H1 (cell line): Measurements from ENCODE around the gene C2orf92. TPM values are rescaled to one million over a fixed set of nuclear protein-coding genes. Genes with fewer than 3 reads are reported as not detected.

ENCODE experiments used
- CTCF ChIA-PET: fragments of 300-600 bp; sonication (Branson Sonifier 250); formaldehyde crosslinking; loops from one replicate; lab custom pipeline; 2021; ENCODE audit not compliant: partially characterized antibody; lab: Charles Lee
- POLR2A ChIA-PET: fragments of 300-600 bp; sonication (Branson Sonifier 250); formaldehyde crosslinking; loops from one replicate; lab custom pipeline; 2021; ENCODE audit warnings: inconsistent platforms; ENCODE audit not compliant: partially characterized antibody; lab: Charles Lee
- DNase-seq, 2 experiments: peaks; one replicate each; pipeline versions ENCODE4 v3.0.0 to v3.0.0-alpha.2; 2010 to 2022; ENCODE audit warnings: low spot score in 2 of 2, low read depth in 1 of 2, mixed read lengths in 1 of 2
- FAIRE-seq: peaks from 2 replicates; lab custom pipeline; 2011; peaks lifted over from hg19 to GRCh38; lab: Jason Lieb, UNC
- H2AFZ ChIP-seq: 2 replicates; pipeline ENCODE4 v1.8.1; 2012; ENCODE audit warnings: low read length, inconsistent platforms
- H2AK5ac ChIP-seq: 2 replicates; pipeline ENCODE4 v1.6.1; 2013; ENCODE audit warnings: low read depth, low read length
- H2BK120ac ChIP-seq: replicated peaks from 2 replicates; pipeline ENCODE3; 2013; ENCODE audit warnings: low read depth, low read length, inconsistent platforms
- H2BK12ac ChIP-seq: 2 replicates; pipeline ENCODE4 v1.6.1; 2013; ENCODE audit warnings: low read depth, low read length
- H2BK15ac ChIP-seq: 2 replicates; pipeline ENCODE4 v1.6.1; 2013; ENCODE audit warnings: low read length
- H2BK20ac ChIP-seq: 2 replicates; pipeline ENCODE4 v1.6.1; 2013; ENCODE audit warnings: low read length
- H2BK5ac ChIP-seq: 2 replicates; pipeline ENCODE4 v1.6.1; 2013; ENCODE audit warnings: low read depth, low read length
- H3K14ac ChIP-seq: 2 replicates; pipeline ENCODE4 v1.6.1; 2013; ENCODE audit warnings: inconsistent platforms; ENCODE audit not compliant: insufficient read length
- H3K18ac ChIP-seq: 2 replicates; pipeline ENCODE4 v1.6.1; 2013; ENCODE audit warnings: low read length; ENCODE audit errors: extremely low read depth
- H3K23ac ChIP-seq: 2 replicates; pipeline ENCODE4 v1.6.1; 2013; ENCODE audit warnings: inconsistent platforms; ENCODE audit not compliant: insufficient read length
- H3K23me2 ChIP-seq: 2 replicates; pipeline ENCODE4 v1.6.1; 2013; ENCODE audit warnings: low read depth, low read length
- H3K27ac ChIP-seq: 2 replicates; pipeline ENCODE4 v1.6.1; 2011; ENCODE audit warnings: low read depth, low read length, inconsistent platforms
- H3K27me3 ChIP-seq, 4 experiments: replicated peaks in 1 of 4; 1 replicate in 1 of 4; 2 replicates in 3 of 4; pipeline versions ENCODE4 v1.6.1 to v1.8.1; 2011 to 2013; ENCODE audit warnings: low read length in 3 of 4, mild to moderate bottlenecking in 3 of 4, inconsistent platforms in 2 of 4, mixed read lengths in 2 of 4, moderate library complexity in 1 of 4; ENCODE audit not compliant: control insufficient read depth in 3 of 4, insufficient read depth in 3 of 4; ENCODE audit errors: extremely low read depth in 1 of 4
- H3K36me3 ChIP-seq, 4 experiments: 2 replicates each; pipeline versions ENCODE4 v1.6.1 to v1.8.1; 2011 to 2013; ENCODE audit warnings: mild to moderate bottlenecking in 4 of 4, low read length in 3 of 4, moderate library complexity in 2 of 4, control low read depth in 1 of 4, inconsistent platforms in 1 of 4; ENCODE audit not compliant: insufficient read depth in 4 of 4, control insufficient read depth in 2 of 4
- H3K4ac ChIP-seq: replicated peaks from 2 replicates; pipeline ENCODE3; 2013; ENCODE audit warnings: low read length, low read depth, mixed read lengths, inconsistent platforms; ENCODE audit not compliant: insufficient read length
- H3K4me1 ChIP-seq, 4 experiments: replicated peaks in 1 of 4; 1 replicate in 1 of 4; 2 replicates in 3 of 4; pipeline versions ENCODE4 v1.6.1 to v1.8.1; 2011 to 2013; ENCODE audit warnings: low read length in 3 of 4, inconsistent platforms in 2 of 4, mixed read lengths in 1 of 4; ENCODE audit not compliant: insufficient read depth in 4 of 4, control insufficient read depth in 3 of 4
- H3K4me2 ChIP-seq, 2 experiments: 2 replicates each; pipeline versions ENCODE4 v1.6.1 to v1.8.1; 2011 to 2013; ENCODE audit warnings: low read depth in 2 of 2, low read length in 2 of 2, control low read depth in 1 of 2, inconsistent platforms in 1 of 2, mild to moderate bottlenecking in 1 of 2; ENCODE audit not compliant: insufficient read depth in 1 of 2
- H3K4me3 ChIP-seq, 4 experiments: fragments of 200-600, 300-600 bp in 1 of 4; sonication (generic), shearing (Covaris generic), sonication (Bioruptor Twin) in 1 of 4; 2 replicates each; pipeline versions ENCODE4 v1.5.1 to v1.8.1; 2011 to 2016; ENCODE audit warnings: low read length in 4 of 4, low read depth in 3 of 4, control low read depth in 2 of 4, inconsistent platforms in 2 of 4, mild to moderate bottlenecking in 2 of 4, mixed read lengths in 1 of 4, moderate library complexity in 1 of 4; ENCODE audit not compliant: insufficient read depth in 2 of 4; ENCODE audit errors: extremely low read depth in 1 of 4
- H3K56ac ChIP-seq: replicated peaks from 2 replicates; pipeline ENCODE3; 2013; ENCODE audit warnings: low read depth, mild to moderate bottlenecking, mixed read lengths, low read length, inconsistent platforms; ENCODE audit not compliant: insufficient read length
- H3K79me1 ChIP-seq: 2 replicates; pipeline ENCODE4 v1.6.1; 2013; ENCODE audit warnings: low read depth, low read length, control low read depth
- H3K79me2 ChIP-seq, 2 experiments: 2 replicates each; pipeline versions ENCODE4 v1.6.1 to v1.8.1; 2012 to 2013; ENCODE audit warnings: low read length in 2 of 2, mild to moderate bottlenecking in 2 of 2, inconsistent platforms in 1 of 2; ENCODE audit not compliant: insufficient read depth in 2 of 2, control insufficient read depth in 1 of 2
- H3K9ac ChIP-seq, 4 experiments: replicated peaks in 1 of 4; 1 replicate in 1 of 4; 2 replicates in 3 of 4; pipeline versions ENCODE4 v1.6.1 to v1.8.1; 2011 to 2013; ENCODE audit warnings: low read depth in 3 of 4, low read length in 3 of 4, control low read depth in 2 of 4, mild to moderate bottlenecking in 2 of 4, moderate library complexity in 2 of 4, inconsistent platforms in 1 of 4; ENCODE audit errors: extremely low read depth in 1 of 4
- H3K9me3 ChIP-seq, 2 experiments: 2 replicates each; pipeline versions ENCODE4 v1.6.1 to v1.8.1; 2012 to 2013; ENCODE audit warnings: mild to moderate bottlenecking in 2 of 2, moderate library complexity in 2 of 2, control low read depth in 1 of 2, inconsistent platforms in 1 of 2, low read depth in 1 of 2, low read length in 1 of 2, mixed read lengths in 1 of 2; ENCODE audit not compliant: insufficient read depth in 2 of 2
- H4K20me1 ChIP-seq, 2 experiments: replicated peaks in 1 of 2; 2 replicates each; pipeline versions ENCODE3 to v1.8.1; 2011 to 2013; ENCODE audit warnings: inconsistent platforms in 2 of 2, low read length in 2 of 2, mild to moderate bottlenecking in 1 of 2; ENCODE audit not compliant: insufficient read depth in 2 of 2, control insufficient read depth in 1 of 2
- H4K5ac ChIP-seq: 2 replicates; pipeline ENCODE4 v1.6.1; 2013; ENCODE audit warnings: low read length, low read depth, mixed read lengths, inconsistent platforms; ENCODE audit not compliant: insufficient read length
- H4K8ac ChIP-seq: 2 replicates; pipeline ENCODE4 v1.8.0; 2013; ENCODE audit warnings: mild to moderate bottlenecking, moderate library complexity, low read length, inconsistent platforms; ENCODE audit not compliant: insufficient read depth; ENCODE audit errors: extremely low read depth
- H4K91ac ChIP-seq: replicated peaks from 2 replicates; pipeline ENCODE3; 2013; ENCODE audit warnings: low read length, mixed read lengths, inconsistent platforms; ENCODE audit not compliant: insufficient read length
- CHD1 ChIP-seq: IDR thresholded peaks from 2 replicates; pipeline ENCODE4 v1.6.1; 2012; ENCODE audit warnings: low read depth, low read length, improper control_type of control experiment
- EGR1 ChIP-seq: IDR thresholded peaks from 2 replicates; pipeline ENCODE4 v1.6.1; 2011; ENCODE audit warnings: low read depth, low read length, borderline replicate concordance
- JUN ChIP-seq: IDR thresholded peaks from 2 replicates; pipeline ENCODE4 v1.6.1; 2011; ENCODE audit warnings: low read depth, mild to moderate bottlenecking, improper control_type of control experiment, low read length
- RBBP5 ChIP-seq: IDR thresholded peaks from 2 replicates; pipeline ENCODE4 v1.7.1; 2012; ENCODE audit warnings: low read depth, mild to moderate bottlenecking, inconsistent platforms, low read length, moderate library complexity, borderline replicate concordance
- RXRA ChIP-seq: IDR thresholded peaks from 2 replicates; pipeline ENCODE4 v1.6.1; 2011; ENCODE audit warnings: low read depth, mild to moderate bottlenecking, low read length, moderate library complexity; ENCODE audit not compliant: insufficient read depth
- SIX5 ChIP-seq: IDR thresholded peaks from 2 replicates; pipeline ENCODE4 v1.6.1; 2011; ENCODE audit warnings: mild to moderate bottlenecking, low read depth, low read length
- SP4 ChIP-seq: IDR thresholded peaks from 2 replicates; pipeline ENCODE4 v1.6.1; 2012; ENCODE audit warnings: low read length, inconsistent platforms
- TCF12 ChIP-seq: IDR thresholded peaks from 2 replicates; pipeline ENCODE4 v1.6.1; 2011; ENCODE audit warnings: low read depth, mild to moderate bottlenecking, low read length
- WGBS, 2 experiments: shearing (Covaris generic) in 1 of 2; methylation state at CpG; one replicate each; pipeline versions ENCODE4 v1.1.6 to v1.1.7; 2013 to 2015; ENCODE audit warnings: low lambda C conversion rate in 2 of 2, mixed read lengths in 2 of 2, inconsistent platforms in 1 of 2, low coverage in 1 of 2, missing lambda C conversion rate in 1 of 2; ENCODE audit not compliant: insufficient replicate concordance in 2 of 2, insufficient coverage in 1 of 2, insufficient read length in 1 of 2; ENCODE audit errors: extremely low coverage in 1 of 2, missing lambda C conversion rate in 1 of 2; 5-methylcytosine and 5-hydroxymethylcytosine counted together
- polyA plus RNA-seq, 7 experiments: library from polyadenylated mRNA; depleted of rRNA in 3 of 7; stranded (reverse) in 5 of 7; unstranded in 2 of 7; fragments of >200 nt in 5 of 7; fragments of 200-250 nt in 2 of 7; gene quantifications; 1 replicate in 5 of 7; 2 replicates in 1 of 7; 4 replicates in 1 of 7; pipeline versions ENCODE4 v1.2.1 to v1.2.3, GENCODE V29; 2011 to 2013; ENCODE audit warnings: missing spikeins in 2 of 7, mixed read lengths in 2 of 7
- total RNA-seq: library from RNA; stranded (reverse); fragmentation: NEBNext Ultra II Directional; extraction: Animal tissue kit (Norgen Biotek cat#: 25700); gene quantifications from 2 replicates; pipeline ENCODE4 v1.2.1, GENCODE V29; 2021
- TF ChIP-seq, protein P1 (sequence below): IDR thresholded peaks from 2 replicates; pipeline ENCODE4 v1.6.1; 2012; ENCODE audit warnings: inconsistent platforms
- TF ChIP-seq, protein P2 (sequence below), 3 experiments: IDR thresholded peaks; 1 replicate in 2 of 3; 2 replicates in 1 of 3; pipeline versions ENCODE4 v1.5.1 to v1.6.1; 2011; ENCODE audit warnings: low read length in 3 of 3, mild to moderate bottlenecking in 3 of 3, inconsistent platforms in 2 of 3, low read depth in 1 of 3, moderate library complexity in 1 of 3; ENCODE audit not compliant: insufficient read depth in 1 of 3; ENCODE audit errors: control extremely low read depth in 1 of 3

Gene C2orf92
- total and polyA plus RNA-seq, 2 of the 8 experiments (the other 6 are each of a cell fraction or from before 2014, with no cell fraction given): 2.3 to 3.7 TPM

DNA sequence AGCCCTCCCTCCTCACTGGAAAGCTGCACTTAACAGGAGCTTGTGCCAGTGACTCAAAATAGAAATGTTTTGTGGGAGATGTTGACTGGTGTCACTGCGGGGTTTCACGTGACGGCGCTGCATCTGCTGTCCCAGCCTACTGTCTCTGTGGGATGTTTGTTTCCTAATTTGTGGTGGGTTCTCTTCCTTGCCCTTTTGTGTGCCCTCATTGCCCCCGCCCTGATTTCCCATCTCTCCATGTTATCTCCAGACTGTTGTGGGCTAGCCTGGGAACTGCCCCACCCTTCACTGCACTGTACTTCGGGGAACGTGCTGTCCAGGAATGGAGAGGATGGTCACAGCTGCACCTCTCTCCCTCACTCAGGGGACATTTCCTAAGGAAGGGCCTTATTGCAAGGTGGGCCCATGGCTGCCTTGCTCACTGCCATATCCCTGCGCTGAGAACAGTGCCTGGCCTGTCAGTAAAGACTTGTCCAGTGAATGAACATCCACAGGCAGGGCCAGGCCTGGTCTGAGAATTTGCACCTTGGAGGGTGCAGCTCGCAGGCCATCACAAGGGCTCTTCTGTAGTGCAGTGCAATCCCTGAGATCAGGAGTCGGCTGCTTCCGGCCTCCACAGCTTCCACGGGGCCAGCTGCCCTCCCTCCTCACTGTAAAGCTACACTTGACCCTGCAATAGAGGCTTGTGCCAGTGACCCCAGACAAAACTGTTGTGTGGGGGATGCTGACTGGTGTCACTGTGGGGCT lies 61.9 kb downstream of the C2orf92 start:
- Histone ChIP-seq H3K4ac (no peak overlapping the region), H3K36me3 (no peaks in the 10 kb centered on the region), H3K4me2 (no peak overlapping the region), H4K91ac (no peak overlapping the region), H2BK12ac (no peak overlapping the region), H4K5ac (no peak overlapping the region), H3K9me3 (no peaks in the 10 kb centered on the region), H3K14ac (no peak overlapping the region), H4K8ac (peak overlapping the region; percentile 68; the same call in 1 of the 2 replicates), H3K23me2 (no peaks in the 10 kb centered on the region), H3K4me1 (no peaks in the 10 kb centered on the region), H3K79me1 (no peaks in the 10 kb centered on the region), H4K20me1 (peaks cover 0 to 2% of the 10 kb centered on the region in 2 experiments), H3K18ac (no peak overlapping the region), H2BK120ac (no peak overlapping the region), H2BK20ac (no peak overlapping the region), H3K27me3 (no peaks in the 10 kb centered on the region), H3K79me2 (no peaks in the 10 kb centered on the region), H3K23ac (no peak overlapping the region), H3K56ac (no peak overlapping the region), H2BK5ac (no peak overlapping the region), H2AFZ (no peak overlapping the region), H2AK5ac (no peak overlapping the region), H3K27ac (no peak overlapping the region), H3K9ac (no peak overlapping the region), H3K4me3 (no peak overlapping the region), H2BK15ac (no peak overlapping the region)
- no peak for DNase-seq
- ChIA-PET CTCF (interaction anchor here (0.9 to 11.0 kb wide), 4 partner anchors 9 to 141 kb away, joined by 3 to 105 read pairs (median 4); no protein-coding TSS in a partner anchor), POLR2A (interaction anchor here (1.1 kb wide), 1 partner anchor 10 kb away, joined by 3 read pairs; no protein-coding TSS in a partner anchor)
- WGBS, 2 experiments: 91% methylated on average over 12 of the region's 12 CpGs; no CpG with 5 or more reads in 1 of the 2 experiments
- FAIRE-seq: no peak
- TF ChIP-seq EGR1 (no peak), SIX5 (no peak), RBBP5 (no peak), JUN (no peak), TCF12 (no peak), RXRA (no peak), CHD1 (no peak), SP4 (no peak)
- TF ChIP-seq, protein P1, sequence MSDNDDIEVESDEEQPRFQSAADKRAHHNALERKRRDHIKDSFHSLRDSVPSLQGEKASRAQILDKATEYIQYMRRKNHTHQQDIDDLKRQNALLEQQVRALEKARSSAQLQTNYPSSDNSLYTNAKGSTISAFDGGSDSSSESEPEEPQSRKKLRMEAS: no peak
- TF ChIP-seq, protein P2, sequence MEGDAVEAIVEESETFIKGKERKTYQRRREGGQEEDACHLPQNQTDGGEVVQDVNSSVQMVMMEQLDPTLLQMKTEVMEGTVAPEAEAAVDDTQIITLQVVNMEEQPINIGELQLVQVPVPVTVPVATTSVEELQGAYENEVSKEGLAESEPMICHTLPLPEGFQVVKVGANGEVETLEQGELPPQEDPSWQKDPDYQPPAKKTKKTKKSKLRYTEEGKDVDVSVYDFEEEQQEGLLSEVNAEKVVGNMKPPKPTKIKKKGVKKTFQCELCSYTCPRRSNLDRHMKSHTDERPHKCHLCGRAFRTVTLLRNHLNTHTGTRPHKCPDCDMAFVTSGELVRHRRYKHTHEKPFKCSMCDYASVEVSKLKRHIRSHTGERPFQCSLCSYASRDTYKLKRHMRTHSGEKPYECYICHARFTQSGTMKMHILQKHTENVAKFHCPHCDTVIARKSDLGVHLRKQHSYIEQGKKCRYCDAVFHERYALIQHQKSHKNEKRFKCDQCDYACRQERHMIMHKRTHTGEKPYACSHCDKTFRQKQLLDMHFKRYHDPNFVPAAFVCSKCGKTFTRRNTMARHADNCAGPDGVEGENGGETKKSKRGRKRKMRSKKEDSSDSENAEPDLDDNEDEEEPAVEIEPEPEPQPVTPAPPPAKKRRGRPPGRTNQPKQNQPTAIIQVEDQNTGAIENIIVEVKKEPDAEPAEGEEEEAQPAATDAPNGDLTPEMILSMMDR (IDR thresholded peaks at IDR 0.05; ENCODE audit: control extremely low read depth in 1 of 3, insufficient read depth in 1 of 3, low read depth in 1 of 3, low read length in 3 of 3): no peak
